HepG2 (cell line): ENCODE data around the gene BIRC5.

ENCODE experiments used
- MAFK ChIP-seq, 2 experiments: IDR thresholded peaks in 1 of 2; conservative IDR thresholded peaks in 1 of 2; 2 replicates each; pipeline ENCODE4 v1.6.1; 2011; ENCODE audit warnings: improper control_type of control experiment in 2 of 2, low read length in 2 of 2
- NR2F2 ChIP-seq: IDR thresholded peaks from 2 replicates; pipeline ENCODE4 v1.6.1; 2012; ENCODE audit warnings: low read depth, inconsistent platforms, borderline replicate concordance
- POLR2AphosphoS5 ChIP-seq: IDR thresholded peaks from 2 replicates; pipeline ENCODE4 v1.6.1; 2012; ENCODE audit warnings: low read depth, low read length
- RXRA ChIP-seq: sonication (generic); formaldehyde crosslinking; IDR thresholded peaks from 2 replicates; pipeline ENCODE4 v1.5.1; 2020; ENCODE audit warnings: missing genetic modification reagents
- SMARCC2 ChIP-seq: fragments of 450-650 bp; IDR thresholded peaks from 2 replicates; pipeline ENCODE4 v1.6.1; 2017; ENCODE audit warnings: antibody characterized with exemption, mild to moderate bottlenecking
- TF ChIP-seq, protein P1 (sequence below): sonication (generic); formaldehyde crosslinking; IDR thresholded peaks from 2 replicates; pipeline ENCODE4 v1.5.0; 2020; ENCODE audit warnings: mild to moderate bottlenecking, missing genetic modification reagents, moderate library complexity
- TF ChIP-seq, protein P2 (sequence below): conservative IDR thresholded peaks from 2 replicates; pipeline ENCODE4 v1.6.1; 2018; ENCODE audit warnings: missing genetic modification reagents

DNA sequence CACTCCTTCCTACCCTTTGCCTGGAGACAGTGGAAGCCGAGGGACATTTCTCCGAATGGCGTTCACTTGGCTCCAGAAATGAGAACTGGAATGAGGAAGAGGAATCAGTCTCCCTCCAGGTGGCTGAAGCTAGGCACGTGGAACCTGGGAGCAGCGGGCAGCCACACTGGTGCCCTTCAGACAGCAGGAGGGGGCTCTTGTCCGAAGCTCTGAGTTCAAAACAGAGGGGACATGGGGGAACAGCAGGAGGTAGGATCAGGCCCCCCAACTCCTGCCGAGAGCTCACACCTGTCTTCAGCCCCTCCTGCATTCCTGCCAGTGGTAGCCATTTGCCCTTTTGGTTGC, 58.8 kb downstream of the BIRC5 start:
- TF ChIP-seq MAFK (conservative IDR thresholded peaks at IDR 0.05 in 1 of 2, IDR thresholded peaks at IDR 0.05 in 1 of 2; ENCODE audit: low read length in 2 of 2) (no peak), RXRA (CRISPR knock-in tag) (no peak), NR2F2 (no peak), POLR2AphosphoS5 (no peak), SMARCC2 (no peak)
- TF ChIP-seq, protein P1, sequence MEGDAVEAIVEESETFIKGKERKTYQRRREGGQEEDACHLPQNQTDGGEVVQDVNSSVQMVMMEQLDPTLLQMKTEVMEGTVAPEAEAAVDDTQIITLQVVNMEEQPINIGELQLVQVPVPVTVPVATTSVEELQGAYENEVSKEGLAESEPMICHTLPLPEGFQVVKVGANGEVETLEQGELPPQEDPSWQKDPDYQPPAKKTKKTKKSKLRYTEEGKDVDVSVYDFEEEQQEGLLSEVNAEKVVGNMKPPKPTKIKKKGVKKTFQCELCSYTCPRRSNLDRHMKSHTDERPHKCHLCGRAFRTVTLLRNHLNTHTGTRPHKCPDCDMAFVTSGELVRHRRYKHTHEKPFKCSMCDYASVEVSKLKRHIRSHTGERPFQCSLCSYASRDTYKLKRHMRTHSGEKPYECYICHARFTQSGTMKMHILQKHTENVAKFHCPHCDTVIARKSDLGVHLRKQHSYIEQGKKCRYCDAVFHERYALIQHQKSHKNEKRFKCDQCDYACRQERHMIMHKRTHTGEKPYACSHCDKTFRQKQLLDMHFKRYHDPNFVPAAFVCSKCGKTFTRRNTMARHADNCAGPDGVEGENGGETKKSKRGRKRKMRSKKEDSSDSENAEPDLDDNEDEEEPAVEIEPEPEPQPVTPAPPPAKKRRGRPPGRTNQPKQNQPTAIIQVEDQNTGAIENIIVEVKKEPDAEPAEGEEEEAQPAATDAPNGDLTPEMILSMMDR (CRISPR knock-in tag): no peak
- TF ChIP-seq, protein P2, sequence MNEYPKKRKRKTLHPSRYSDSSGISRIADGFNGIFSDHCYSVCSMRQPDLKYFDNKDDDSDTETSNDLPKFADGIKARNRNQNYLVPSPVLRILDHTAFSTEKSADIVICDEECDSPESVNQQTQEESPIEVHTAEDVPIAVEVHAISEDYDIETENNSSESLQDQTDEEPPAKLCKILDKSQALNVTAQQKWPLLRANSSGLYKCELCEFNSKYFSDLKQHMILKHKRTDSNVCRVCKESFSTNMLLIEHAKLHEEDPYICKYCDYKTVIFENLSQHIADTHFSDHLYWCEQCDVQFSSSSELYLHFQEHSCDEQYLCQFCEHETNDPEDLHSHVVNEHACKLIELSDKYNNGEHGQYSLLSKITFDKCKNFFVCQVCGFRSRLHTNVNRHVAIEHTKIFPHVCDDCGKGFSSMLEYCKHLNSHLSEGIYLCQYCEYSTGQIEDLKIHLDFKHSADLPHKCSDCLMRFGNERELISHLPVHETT (CRISPR knock-in tag): no peak
